HG03139 (cell line): ENCODE measurements around the gene HMCN2.
"Not testable (repeated sequence)": the region's sequence is repeated elsewhere in the genome, so short reads cannot be mapped to it uniquely, and the experiment has no call there.

ENCODE experiments used
- ATAC-seq: cut with Tn5 transposase; IDR thresholded peaks from one replicate; pipeline ENCODE4 v1.9.1; 2021; ENCODE audit not compliant: unreplicated experiment

The HMCN2 gene

GRCh38 chr9:130387905-130388304, 122.3 kb downstream of the HMCN2 start:
- ATAC-seq: no peak

- no peak for ATAC-seq
Measured at GRCh38 chr9:130390390-130390789, 124.8 kb downstream of the HMCN2 start.

- no peak for ATAC-seq
Measured at GRCh38 chr9:130390986-130391385, 125.4 kb downstream of the HMCN2 start.

- no peak for ATAC-seq
Measured at GRCh38 chr9:130391866-130392265, 126.3 kb downstream of the HMCN2 start.

GRCh38 chr9:130393681-130394071, 128.1 kb downstream of the HMCN2 start:
- no peak for ATAC-seq

GRCh38 chr9:130394320-130394719, 128.8 kb downstream of the HMCN2 start:
- ATAC-seq: no peak

GRCh38 chr9:130394814-130395470, 129.4 kb downstream of the HMCN2 start:
- ATAC-seq: no peak

GRCh38 chr9:130395810-130396435, 130.4 kb downstream of the HMCN2 start:
- no peak for ATAC-seq

- no peak for ATAC-seq
Measured at GRCh38 chr9:130396581-130396980, 131.0 kb downstream of the HMCN2 start.

GRCh38 chr9:130398487-130399240, 133.1 kb downstream of the HMCN2 start:
- no peak for ATAC-seq

GRCh38 chr9:130399768-130400167, 134.2 kb downstream of the HMCN2 start:
- no peak for ATAC-seq

GRCh38 chr9:130400870-130401269, 135.3 kb downstream of the HMCN2 start:
- ATAC-seq: no peak

- ATAC-seq: not testable (repeated sequence)
Measured at GRCh38 chr9:130401742-130402141, 136.2 kb downstream of the HMCN2 start.

GRCh38 chr9:130402243-130402642, 136.7 kb downstream of the HMCN2 start:
- no peak for ATAC-seq

GRCh38 chr9:130402645-130403440, 137.3 kb downstream of the HMCN2 start:
- ATAC-seq: no peak

GRCh38 chr9:130405657-130406257, 140.2 kb downstream of the HMCN2 start:
- ATAC-seq: no peak

- no peak for ATAC-seq
Measured at GRCh38 chr9:130406278-130406895, 140.8 kb downstream of the HMCN2 start.

GRCh38 chr9:130407916-130408663, 142.5 kb downstream of the HMCN2 start:
- no peak for ATAC-seq

GRCh38 chr9:130408669-130409068, 143.1 kb downstream of the HMCN2 start:
- no peak for ATAC-seq

- ATAC-seq: no peak
Measured at GRCh38 chr9:130409246-130409645, 143.7 kb downstream of the HMCN2 start.
